ENCODE data around the gene EML2.

DNA sequence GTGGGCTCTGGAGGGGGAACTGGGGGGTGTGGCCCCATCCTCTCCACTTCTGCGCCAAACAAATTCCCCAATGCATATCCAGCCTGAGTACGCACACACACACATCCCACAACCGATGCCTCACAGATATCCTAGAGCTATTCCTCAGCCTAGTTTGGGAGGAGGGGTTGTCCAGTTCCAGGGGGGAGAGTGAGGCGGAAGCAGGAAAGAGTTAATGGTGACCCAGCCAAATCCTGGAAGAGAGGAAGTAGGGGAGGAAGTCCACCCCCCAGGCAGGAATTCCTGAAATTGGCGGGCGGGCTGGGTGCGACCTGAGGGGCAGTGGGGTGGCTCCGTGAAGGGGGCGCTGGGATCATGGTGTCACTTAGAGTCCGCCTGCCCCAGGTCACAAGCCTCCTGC lies 38.1 kb downstream of the EML2 start:
- TF ChIP-seq POLR2A (IDR thresholded peaks at IDR 0.05; ENCODE audit: low read depth, low read length) (no peak), POLR2AphosphoS5 (IDR thresholded peaks at IDR 0.05; ENCODE audit: low read depth, low read length) (no peak), TAF1 (IDR thresholded peaks at IDR 0.05; ENCODE audit: borderline replicate concordance, low read depth, low read length) (no peak)

All from GM12892 (cell line).